Measurements from ENCODE around the gene MEIKIN. TPM values are rescaled to one million over a fixed set of nuclear protein-coding genes. Genes with fewer than 3 reads are reported as not detected.
"Not testable (repeated sequence)": the region's sequence is repeated elsewhere in the genome, so short reads cannot be mapped to it uniquely, and the experiment has no call there.

MEIKIN gene
- polyA plus RNA-seq, 12 donors = 0.50 to 0.65 TPM; not detected in 10

DNA sequence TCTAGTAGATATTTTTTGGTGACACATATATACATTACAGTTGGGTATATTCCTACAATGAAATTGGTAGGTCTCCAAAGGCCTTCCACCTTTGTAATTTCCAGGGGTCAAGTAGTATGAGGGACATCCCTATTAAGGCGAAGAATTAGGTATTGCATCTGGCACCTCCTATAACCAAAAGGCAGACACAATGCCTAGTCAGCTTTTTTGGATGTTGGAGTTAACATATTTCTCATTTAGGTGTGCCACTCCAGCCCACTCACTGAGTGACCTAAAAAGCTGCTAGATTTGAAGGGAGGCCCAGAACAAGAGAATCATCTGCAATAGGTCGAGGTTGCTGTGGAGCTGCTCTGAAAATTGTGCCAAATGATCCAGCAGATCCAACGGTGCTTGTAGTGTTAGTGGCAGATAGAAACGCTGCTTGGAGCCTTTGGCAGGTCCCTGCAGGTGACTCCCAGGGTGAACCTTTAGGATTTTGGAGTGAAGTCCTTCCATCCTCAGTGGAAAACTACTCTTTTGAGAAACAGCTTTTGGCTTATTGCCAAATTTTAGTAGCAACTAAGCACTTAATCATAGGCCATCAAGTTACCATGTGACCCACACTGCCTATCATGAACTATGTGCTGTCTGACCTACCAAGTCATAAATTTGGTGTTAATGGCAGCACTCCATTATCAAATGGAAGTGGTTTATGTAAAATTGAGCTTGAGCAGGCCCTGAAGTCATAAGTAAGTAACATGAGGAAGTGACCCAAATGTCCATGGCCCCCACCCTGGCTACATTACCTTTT lies 132.9 kb downstream of the MEIKIN start:
- no peak for DNase-seq

DNA sequence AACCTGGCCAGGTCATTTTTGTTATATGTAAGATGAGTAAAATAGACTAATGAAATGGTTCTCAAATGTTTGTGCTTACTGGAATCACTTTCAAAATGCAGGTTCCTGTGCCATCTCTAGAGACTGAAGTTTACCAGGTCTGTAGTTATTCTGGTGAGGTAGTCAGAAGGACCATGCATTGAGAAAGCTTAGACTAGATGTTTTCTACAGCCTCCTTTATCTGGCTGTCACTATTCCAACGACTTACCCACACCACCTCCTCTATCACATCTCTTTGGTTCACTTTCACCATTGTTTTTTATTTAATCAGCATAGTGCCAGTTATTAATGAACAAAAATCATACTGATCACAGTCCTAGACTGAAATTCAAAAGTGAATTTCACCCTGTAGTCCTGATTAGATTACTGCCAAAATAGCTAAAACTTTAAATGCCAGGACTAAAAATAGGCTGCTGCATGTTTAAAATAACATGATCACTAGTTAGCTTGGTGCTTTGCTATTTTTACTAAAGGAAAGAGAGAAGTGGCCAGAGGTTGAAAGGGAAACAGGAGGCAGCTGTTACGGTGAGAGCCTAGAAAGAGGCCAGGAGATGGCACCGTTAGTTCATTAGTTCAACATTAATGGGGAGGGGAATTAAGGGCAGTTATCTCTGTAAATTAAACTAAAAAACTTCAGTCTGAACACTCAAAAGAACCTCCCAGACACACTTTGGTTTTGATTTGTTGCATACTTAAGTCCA lies 134.8 kb downstream of the MEIKIN start:
- no peak for DNase-seq

DNA sequence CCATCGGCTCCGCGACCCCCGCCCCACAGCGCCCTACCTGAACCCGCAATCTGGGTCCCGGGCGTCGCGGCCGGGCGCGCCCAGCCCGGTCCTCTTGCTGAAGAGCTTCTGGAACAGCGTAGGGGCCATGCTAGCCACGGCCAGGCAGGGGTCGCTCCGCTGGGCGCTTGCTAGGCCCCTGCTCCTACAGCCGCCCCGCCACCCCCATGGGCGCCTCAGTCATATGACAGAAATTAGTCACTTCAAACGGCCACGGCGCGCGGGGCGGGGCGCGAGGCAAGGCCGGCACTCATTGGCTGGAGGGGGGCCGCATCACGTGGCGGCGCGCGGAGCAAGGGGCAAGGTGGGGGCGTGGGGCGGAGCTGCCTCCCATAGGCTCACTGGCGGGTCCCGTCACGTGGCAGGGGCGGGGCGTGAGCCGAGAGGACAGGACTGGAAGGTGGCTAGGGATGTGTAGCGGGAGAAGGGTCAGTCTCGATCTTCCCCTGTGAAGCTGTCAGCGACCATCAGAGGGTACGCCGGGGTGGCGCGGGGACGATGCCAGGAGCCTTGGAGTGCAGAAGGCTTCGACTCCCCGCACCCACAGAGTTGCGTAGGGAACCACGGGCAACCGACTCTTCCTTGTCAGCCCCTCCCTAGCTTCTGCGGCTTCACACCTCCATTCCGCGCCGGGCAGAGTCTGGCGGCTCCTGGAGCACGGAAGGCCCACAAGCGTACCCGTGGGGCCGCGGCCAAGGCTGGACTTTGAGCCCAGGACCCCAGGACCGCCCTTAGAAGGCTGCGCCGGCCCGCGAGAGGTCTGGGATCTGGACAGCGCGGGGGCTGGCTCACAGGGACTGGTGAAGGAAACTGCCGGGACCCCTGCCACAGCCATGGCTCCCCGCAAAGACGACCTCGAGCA lies 148.4 kb downstream of the MEIKIN start, which contains the start of gene FNIP1:
Gene FNIP1, minus strand, starts transcription at position 225 of the 901 bp plus-strand sequence. Its CDS starts 96 bp downstream, at position 129.
- DNase-seq = peak; percentile 96

DNA sequence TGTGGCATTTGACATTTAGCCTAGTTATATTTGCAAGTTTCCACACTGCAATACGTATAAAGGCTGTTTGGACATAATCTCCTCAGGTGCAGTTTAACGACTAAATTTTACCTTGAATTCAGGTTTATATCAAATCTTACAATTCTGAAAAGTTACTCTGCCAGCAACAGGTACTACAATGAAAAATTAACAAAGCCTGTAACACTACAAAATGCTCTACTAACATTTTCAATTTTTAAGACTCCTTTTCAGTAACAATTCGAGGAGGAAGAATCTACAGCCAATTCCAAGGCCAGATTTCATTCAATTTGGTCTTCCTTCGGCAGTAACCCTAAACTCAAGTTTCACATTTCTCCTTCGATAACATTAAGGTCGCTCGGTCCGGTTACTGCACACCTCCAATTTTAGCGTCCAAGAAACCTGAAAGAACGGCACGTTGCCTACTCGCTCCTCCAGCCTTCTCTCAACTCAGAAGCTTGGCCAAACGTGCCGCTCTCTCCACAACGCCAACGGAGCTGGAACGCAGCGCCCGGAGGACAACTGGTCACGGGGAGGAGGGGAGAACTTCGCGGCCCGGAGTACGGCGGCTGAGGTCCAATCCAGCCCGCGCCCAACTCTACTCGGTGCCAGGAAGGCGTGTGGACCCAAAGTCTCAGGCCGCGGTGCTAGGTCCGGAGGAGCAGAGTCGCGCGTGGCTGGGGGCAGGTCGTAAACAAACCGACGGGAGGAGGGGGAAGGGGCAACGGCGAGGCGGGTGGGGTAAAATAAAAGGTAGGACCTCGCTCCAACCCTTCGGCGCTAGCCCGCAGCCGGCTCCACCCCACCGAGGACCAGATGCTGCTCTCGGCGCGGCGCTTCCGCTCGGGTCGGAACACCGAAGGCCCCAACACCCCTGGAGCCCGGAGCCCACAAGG lies 149.3 kb downstream of the MEIKIN start:
- DNase-seq = peak; percentile 54

DNA sequence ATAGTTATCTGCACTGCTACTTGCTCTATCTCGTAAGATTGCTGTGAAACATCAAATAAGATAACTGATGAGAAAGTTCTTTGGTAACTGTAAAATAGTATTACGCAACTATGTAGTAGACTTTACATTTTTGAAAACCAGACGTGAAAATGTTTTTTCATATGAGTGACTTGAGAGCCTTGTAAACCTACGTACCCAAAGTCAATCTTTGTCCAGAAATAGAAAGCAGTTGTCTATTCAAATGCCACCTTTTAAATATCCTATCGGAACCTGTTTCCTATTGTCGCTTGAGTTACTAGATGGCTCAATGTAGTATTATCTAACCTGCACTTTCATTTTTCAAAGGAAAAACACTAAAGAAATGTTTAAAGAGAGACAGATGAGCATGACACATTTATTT lies 150.2 kb downstream of the MEIKIN start:
- DNase-seq = no peak

DNA sequence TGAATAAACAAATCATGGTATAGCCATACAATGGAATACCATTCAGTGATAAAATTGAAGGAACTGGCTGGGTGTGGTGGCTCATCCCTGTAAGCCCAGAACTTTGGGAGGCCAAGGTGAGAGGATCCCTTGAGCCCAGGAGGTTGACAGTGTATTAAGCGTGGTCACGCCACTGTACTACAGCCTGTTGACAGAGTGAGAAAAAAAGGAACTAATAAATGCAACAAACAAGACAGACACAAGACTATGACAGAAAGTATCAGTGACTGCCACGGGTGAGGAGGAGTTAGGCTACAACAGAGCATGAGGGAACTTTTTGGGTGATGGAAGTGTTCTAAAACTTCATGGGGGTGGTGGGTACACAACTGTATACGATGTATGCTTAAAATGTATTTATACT lies 150.9 kb downstream of the MEIKIN start:
- DNase-seq = no peak

DNA sequence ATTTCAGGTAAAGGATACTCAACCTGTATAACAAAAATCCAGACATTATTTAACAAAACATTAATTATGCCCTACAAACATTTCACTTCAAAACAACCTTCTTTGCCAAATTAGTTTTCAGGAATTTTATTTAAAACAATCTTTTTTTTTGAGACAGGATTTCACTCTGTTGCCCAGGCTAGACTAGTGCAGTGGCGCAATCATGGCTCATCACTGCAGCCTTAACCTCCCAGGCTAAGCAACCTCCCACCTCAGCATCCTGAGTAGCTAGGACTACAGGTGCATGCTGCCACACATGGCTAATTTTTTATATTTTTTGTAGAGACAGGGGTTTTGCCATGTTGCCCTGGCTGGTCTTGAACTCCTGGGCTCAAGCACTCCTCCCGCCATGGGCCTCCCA lies 152.6 kb downstream of the MEIKIN start:
- no peak for DNase-seq

DNA sequence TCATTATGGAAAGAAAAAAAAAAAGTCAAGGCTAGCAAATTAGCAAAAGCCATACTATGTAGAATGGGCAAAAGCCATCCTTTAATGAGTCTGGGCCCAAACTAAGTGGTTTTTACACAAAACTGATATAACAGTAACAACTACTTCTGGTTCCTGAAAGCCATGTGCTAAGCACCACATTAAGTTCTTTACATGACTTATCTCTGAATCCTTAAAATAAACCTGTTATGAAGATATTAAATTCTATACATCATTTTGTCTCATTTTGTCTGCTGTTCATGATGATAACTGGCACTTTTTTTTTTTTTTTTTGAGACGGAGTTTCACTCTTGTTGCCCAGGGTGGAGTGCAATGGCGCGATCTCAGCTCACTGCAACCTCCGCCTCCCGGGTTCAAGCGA lies 153.6 kb downstream of the MEIKIN start:
- no peak for DNase-seq

DNA sequence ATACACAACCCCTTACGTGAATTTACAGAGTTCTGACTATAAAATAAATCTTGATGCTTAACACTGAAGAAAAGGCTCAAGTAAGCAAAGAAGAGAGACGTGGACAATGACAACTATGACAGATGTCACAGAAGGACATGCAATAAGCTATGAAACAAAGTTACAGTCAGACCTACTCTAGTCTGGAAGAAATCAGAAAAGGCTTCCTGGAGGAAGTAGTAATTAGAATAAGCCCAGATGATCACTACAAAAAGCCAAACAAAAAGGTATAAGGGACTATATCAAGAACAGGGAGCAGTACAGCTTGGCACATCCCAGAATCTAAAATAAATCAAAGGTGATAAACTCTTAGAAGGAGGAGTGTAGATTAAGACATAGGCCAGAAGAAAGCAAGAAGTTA lies 154.9 kb downstream of the MEIKIN start:
- no peak for DNase-seq

DNA sequence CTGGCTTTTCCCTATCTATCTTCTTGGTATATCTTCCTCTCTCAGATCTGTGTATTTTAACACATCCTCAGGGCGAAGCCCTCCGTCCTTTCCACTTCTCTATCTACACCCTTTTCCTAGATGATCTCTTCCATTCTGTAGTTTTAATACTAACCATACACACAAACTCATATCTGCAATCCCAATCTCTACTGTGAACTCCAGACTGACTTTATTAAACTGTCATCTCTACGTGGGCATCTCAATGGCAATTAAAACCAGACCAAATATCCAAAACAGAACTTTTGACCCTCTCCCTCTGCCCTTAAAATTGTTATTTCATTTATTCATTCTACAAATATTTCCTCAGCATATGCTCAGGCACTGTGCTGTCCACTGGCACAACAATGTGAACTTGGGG lies 155.7 kb downstream of the MEIKIN start:
- no peak for DNase-seq

DNA sequence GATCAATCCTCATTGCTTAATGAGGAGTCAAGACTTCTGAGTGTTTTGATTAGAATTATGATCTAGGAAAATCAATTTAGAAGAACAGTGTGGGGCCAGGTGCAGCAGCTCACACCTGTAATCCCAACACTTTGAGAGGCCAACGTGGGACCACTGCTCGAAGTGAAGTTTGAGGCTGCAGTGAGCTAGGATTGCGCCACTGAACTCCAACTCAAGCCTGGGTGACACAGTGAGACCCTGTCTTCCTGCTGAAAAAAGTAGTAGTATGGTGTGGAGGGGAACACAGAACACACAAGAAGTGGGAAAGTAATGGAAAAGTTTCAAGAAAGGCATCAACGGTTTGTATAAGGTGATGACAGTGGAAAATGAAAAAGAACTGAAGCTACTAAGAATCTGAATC lies 157.7 kb downstream of the MEIKIN start:
- no peak for DNase-seq

DNA sequence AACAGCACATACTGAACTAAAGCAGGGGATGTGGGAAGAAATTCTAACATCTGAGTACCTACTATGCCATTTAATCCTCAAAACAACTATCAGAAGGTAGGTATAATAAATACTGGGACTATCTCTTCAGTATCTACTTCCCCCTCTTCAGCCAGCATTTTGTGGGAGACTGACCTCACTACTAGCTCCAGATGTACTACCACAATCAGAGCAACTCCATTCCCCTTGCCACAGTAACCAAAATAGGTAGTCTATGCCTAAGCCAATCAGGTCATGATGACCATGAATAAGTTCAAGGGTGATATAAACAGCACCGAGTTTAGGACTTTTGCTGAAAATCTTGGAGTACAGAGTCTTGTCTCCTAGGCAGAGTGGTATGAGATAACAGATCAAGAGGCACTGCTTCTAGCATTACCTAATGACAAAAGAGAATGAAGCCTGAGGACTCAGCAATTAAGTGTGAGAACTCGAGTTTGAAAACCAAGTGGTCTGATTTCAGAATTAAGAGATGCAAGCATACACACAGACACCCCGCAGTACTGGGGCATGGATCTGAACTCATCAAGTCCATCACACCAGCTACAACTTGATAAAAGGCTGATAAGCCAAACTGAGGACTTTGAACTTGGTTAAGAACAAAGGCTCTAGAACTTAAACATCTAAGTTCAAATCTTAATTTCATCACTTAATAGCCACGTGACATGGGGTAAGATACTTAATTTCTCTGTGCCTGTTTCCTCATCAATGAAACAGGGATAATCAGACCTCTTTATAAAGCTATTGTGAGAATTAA lies 158.4 kb downstream of the MEIKIN start:
- DNase-seq = no peak

DNA sequence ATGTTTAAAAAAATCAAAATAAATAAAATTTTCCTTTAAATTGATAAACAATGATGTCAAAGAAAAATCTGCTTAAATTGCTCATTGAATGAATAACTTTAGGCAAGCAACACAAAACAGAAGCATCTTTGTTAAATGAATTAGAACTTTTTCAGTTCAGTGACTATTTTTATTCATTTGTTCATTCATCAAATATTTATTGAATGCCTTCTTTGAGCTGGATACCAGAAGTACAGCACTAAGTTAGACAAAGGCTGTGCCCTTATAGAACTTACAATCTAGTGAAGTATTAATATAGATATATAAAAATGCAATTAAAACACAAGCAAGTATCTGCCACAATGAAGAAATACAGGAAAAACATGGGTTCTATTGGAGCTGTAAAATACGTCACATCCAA lies 159.4 kb downstream of the MEIKIN start:
- DNase-seq = no peak

DNA sequence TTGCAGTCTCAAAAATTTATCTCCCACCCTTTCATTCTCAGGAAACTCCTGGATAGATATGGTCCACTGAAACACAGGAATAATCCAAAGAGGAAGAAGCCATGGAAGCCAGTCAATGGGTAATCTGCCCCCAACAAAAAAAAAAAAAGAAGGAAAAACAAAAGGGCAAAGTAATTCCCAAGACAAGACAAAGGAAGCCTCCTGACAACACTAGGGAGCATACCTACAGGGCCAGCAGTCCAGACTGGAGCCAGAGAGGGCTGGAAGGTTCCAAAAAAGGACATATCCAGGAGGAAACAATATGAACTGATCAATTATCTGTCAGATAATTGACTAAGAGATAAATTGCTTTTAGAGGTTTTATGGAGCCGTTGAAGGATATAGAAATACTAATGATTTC lies 161.6 kb downstream of the MEIKIN start:
- no peak for DNase-seq

DNA sequence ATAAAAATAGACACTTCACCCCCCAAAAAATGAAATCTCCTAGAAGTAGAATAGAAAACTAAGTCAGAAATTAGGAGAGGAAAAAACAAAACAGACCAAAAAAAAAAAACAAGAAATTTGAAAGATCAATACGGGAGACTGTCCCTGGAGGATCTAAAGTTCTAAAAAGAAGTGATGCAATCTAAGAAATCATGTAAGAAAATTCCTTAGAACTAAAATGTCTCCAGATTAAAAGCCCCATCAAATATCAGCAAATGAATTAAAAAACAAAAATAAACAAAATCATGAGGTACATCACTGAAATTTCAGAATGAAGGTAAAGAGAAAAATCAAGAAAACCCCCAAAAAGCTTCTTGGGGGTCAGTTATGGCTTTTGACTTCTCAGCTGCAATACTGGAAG lies 162.1 kb downstream of the MEIKIN start:
- no peak for DNase-seq

DNA sequence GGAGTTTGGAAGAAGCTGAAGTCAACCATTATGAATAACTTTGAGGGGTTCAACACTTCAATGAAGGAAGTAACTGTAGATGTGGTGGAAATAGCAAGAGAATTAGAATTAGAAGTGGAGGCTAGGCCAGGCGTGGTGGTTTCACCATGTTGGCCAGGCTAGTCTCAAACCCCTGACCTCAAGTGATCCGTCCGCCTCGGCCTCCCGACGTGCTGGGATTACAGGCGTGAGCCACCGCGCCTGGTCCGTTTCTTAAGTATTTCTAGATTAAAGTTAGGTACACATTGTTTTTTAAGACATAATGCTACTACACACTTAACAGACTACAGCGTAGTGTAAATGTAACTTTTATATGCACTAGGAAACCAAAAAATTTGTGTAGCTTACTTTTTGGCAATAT lies 162.7 kb downstream of the MEIKIN start:
- no peak for DNase-seq

DNA sequence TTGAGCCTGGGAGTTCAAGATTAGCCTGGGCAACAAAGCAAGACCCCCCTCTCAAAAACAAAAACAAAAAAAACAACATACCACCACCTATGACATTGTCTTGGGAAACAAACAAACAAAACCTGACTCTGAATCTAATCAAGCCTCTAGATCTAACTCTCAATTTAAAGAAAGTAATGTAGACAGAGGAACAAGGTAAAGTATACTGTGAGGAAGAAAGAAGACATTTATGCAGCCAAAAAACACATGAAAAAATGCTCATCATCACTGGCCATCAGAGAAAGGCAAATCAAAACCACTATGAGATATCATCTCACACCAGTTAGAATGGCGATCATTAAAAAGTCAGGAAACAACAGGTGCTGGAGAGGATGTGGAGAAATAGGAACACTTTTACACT lies 167.3 kb downstream of the MEIKIN start:
- DNase-seq = not testable (repeated sequence)

DNA sequence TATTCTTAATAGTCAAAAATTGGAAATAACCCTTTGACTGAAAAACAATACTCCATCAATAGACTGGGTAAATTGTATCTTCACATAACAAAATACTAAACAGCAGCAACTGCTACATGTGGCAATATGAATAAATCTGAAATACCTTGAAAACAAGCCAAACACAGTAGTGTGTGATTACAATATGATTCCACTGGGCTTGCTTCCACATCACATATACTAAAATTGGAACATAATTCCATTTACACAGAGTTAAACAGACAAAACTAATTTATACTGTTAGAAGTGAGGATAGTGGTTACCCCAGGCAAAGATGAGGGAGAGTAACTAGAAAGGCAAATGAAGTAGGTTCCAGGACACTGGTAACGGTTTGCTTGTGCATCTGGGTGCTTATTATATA lies 169.0 kb downstream of the MEIKIN start:
- DNase-seq = no peak

DNA sequence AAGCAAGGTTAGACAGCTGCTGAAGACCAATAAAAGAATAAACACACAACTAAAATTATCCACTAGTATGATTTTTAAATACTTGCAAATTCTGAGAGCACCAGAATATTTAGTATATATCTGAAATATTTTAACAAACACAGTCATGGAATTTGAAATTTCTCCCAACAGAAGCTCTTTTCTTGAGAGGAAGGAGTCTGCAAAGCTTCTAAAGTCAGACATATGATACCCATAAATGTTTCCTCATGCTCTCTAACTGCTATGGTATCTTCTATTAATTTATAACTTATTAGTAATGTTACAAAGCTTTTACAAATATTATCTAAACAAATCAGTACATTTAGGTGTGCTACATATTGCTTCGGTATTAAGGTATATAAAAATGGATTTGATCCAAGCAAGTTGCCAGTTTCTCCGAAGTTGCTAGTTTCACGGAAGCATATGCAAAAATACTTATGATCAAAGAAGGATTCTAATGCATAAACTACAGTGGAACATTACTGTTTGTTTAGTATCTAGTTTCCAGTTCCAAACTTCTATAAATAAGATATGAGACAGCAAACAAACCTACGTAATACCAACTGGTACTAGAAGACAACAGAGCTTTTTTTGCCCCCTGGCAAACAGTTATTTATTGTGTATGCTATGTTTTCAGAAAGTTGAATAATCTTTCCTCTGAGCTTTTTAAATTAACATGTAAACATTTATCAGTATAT lies 170.7 kb downstream of the MEIKIN start:
- DNase-seq = no peak

DNA sequence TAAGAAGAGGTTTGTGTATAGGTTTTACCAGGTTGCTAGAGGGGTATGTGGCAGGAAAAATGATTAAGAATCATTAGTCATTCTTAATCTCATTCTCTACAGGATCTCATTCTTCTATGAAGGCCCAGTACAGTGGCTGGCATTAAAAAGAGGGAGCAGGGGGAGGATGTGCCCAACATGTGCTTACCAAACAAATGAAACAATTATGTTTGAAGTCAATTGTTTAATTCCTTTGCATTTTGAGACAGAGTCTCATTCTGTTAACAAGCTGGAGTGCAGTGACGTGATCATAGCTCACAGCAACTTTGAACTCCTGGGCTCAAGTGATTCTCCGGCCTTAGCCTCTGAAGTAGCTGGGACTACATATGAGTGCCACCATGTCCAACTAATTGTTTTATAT lies 171.7 kb downstream of the MEIKIN start:
- no peak for DNase-seq

Data from muscle of arm (tissue), 12 donors.